AML-193 (cell line): ENCODE data around the gene CLIP3.
"Not testable (repeated sequence)": the region's sequence is repeated elsewhere in the genome, so short reads cannot be mapped to it uniquely, and the experiment has no call there.

Source experiments
- DNase-seq, 2 experiments: peaks; one replicate each; lab custom pipeline; 2025; lab: John Stamatoyannopoulos, UW

The CLIP3 gene

GRCh38 chr19:36009220-36009619, 23.5 kb downstream of the CLIP3 start:
- DNase-seq = no peak

DNA sequence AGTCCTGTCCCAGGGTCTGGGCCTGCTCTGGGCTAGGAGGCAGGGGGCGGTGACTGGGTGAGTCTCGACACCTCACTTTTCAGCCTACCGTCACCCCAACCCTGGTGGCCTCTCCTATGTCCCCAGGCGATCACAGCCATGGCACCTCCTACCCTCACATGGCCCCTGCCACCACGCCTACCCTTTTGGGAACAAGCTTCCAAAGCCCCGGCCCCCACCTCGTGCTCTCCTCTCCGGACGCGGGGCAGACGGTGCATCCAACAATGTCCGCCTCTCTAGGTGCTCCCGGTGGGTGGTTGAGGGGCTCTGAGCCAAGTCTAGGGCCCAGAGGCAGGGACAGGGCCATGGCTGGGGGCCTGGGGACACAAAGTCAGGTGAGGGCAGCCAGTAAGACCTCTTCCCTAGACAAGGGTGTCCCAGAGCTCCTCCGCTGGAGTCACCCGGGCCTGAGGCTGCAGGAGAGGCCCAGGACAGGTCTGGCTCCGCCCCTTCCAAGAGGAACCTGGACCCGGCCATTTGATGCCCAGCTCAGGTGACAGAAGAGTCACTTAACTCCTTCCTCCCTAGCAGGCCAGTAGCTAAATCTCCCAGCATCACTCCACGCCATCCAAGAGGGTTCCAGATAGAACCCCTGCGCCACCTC, 24.2 kb downstream of the CLIP3 start, which contains the start of gene SYNE4:
SYNE4 (minus strand) TSS at position 478 of the 643 bp plus-strand sequence; CDS start at position 346, 132 bp downstream.
- no peak for DNase-seq

GRCh38 chr19:36006955-36007354, 25.7 kb downstream of the CLIP3 start:
- no peak for DNase-seq

DNA sequence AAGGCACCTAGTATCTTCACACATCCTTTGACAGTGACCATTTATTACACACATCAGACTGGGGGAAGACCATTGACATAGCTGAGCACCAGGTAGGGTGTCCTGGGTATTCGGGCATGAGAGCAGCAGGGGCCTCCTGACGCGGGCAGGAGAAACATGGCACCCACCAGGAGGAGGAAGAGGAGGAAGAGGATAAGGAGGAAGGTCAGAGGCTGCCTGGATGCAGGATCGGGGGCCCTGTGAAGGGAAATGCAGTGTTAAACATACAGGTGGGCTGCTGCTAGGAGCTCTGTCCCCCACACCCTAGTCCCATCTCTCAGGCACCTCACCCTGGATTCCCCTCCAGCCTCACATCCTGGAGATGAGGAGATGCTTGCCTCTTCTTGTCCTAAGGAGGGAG, 29.4 kb downstream of the CLIP3 start:
- DNase-seq = no peak

DNA sequence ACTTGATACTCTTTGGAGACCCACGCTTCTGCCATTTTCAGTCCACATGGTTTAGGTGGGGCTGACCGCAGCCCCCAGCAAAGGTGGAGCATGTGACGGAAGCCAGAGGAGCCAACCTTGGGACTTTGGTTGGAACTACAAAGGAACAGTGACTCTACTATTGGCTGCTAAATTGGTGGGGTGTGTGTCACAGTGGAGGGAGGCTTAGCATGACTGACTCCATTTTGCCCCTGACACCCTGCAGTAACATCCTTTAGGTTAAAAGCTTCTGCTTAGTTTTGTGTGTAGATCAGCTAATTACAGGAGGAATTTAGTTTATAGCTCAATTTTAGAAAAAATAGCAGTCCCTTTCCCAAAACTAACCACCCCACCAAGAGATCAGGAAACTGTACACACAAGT, 31.1 kb downstream of the CLIP3 start:
- DNase-seq = no peak

DNA sequence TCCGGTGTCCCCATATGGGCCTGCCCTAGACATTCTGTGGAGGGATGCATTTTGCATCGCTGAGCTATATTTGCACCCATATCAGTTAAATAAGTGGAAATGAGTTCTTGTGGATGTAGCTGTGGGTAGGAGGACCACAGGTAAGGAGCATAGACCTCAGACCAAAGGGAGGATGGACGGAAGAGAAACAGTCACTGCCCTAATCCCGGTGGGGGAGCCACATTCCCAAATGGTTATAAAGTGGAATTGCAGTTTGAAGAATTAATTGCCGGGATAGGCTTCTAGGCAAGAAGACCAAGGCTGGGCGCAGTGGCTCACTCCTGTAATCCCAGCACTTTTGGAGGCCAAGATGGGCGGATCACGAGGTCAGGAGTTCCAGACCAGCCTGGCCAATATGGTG, 35.9 kb downstream of the CLIP3 start:
- no peak for DNase-seq

DNA sequence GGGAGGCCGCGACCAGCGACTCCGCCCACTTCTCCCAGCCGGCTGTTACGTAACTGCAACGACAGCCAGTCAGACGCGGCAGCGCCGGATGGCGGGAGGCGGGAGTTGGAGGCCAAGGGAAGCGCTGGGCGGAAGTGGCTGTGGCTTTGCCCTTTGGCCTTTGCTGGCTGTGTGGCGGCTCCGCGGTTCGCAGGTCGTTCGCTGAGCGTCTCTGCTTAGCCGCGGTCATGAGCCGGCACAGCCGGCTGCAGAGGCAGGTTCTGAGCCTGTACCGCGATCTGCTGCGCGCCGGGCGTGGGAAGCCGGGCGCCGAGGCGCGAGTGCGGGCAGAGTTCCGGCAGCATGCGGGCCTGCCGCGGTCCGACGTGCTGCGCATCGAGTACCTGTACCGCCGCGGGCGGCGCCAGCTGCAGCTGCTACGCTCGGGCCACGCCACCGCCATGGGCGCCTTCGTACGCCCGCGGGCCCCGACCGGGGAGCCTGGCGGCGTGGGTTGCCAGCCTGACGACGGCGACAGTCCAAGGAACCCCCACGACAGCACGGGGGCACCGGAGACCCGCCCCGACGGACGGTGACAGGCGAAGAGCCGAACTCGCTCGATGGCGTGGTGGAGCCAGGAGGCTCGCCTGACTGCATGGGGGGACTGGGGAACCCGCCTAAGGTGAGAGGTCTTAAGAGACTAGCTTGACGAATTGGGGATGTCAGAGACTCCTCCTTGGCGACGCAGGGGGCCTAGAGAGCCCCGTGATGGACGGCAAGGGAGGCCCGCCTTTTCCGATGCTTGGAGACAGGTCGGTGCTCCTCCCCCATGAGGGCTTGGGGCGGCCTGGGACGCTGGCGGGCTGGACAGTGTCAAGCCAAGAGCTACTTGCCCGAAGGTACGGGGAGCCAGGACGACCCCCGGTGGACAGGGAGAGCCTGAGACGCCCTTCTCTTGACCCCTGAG, 37.4 kb downstream of the CLIP3 start, which contains the start of gene SDHAF1:
SDHAF1 (plus strand) TSS at position 141 of the 946 bp plus-strand sequence; CDS start at position 228, 87 bp downstream.
- peak; percentile 94 to 96 for DNase-seq

- no peak for DNase-seq
Observed at GRCh38 chr19:35993923-35994598, 38.6 kb downstream of the CLIP3 start.

- DNase-seq = no peak
Observed at GRCh38 chr19:35992907-35993765, 39.5 kb downstream of the CLIP3 start.

- DNase-seq = no peak
Observed at GRCh38 chr19:35991731-35992450, 40.8 kb downstream of the CLIP3 start.

DNA sequence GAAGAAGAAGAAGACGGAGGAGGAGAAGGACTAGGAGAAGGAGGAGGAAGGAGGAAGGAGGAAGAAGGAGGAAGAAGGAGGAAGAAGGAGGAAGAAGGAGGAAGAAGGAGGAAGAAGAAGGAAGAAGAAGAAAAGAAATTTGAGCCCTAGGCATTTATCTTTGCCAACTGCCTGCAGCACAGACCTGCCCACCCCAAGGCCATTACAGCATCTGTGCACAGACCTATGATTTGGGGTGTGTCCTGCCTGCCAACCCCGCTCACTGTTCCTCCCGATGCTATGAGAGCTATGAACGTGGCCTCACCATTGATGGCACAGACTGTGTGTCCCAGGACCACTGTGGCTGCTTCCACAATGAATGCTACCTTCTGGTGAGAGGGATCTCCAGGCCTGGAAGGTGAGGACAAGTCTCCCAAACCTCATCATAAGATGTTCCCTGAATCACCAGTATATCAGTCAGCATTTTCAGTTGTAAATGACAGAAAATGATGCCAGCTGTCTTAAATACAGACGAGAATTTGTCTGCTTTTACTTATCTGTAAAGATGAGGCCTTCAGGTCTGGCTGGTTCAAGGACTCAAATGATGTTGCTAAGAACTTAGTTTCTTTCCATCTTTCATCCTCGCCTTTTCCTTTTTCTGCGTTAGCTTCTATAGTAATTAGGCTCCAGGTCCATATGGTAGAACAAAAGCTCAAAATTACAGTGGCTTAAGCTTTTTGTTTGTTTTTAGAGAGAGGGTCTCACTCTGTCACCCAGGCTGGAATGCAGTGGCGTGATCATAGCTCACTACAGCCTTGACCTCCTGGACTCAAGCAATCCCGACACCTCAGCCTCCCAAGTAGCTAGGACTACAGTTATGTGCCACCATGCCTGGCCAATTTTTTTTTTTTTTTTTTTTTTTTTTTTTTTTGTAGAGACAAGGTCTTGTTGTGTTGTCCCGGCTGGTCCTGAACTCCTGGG, 41.6 kb downstream of the CLIP3 start:
- DNase-seq = no peak

GRCh38 chr19:35990156-35990555, 42.5 kb downstream of the CLIP3 start:
- DNase-seq = no peak

- no peak for DNase-seq
Observed at GRCh38 chr19:35988824-35989223, 43.8 kb downstream of the CLIP3 start.

DNA sequence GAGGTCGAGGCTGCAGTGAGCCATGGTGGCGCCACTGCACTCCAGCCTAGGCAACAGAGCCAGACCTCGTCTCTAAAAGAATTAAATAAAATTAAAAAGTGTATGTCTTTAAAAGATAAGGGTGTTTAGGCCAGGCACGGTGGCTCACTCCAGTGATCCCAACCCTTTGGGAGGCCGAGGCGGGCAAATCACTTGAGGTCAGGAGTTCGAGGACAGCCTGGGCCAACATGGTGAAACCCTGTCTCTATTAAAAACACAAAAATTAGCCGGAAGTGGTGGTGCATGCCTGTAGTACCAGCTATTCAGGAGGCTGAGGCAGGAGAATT, 45.1 kb downstream of the CLIP3 start:
- no peak for DNase-seq

- peak; percentile 13 to 46 for DNase-seq
Observed at GRCh38 chr19:35986664-35987570, 45.8 kb downstream of the CLIP3 start.

GRCh38 chr19:35986111-35986510, 46.6 kb downstream of the CLIP3 start:
- no peak for DNase-seq

- DNase-seq = no peak
Observed at GRCh38 chr19:35983177-35983576, 49.5 kb downstream of the CLIP3 start.

- not testable (repeated sequence) for DNase-seq
Observed at GRCh38 chr19:35980997-35981396, 51.7 kb downstream of the CLIP3 start.
